GM12878 (cell line): Measurements from ENCODE around the gene THRA. TPM values are rescaled to one million over a fixed set of nuclear protein-coding genes. Genes with fewer than 3 reads are reported as not detected.

Experiments
- ATAC-seq: fragments of 200-7000 bp; cut with Tn5 transposase; 3 replicates; pipeline ENCODE4 v1.9.1; 2020; ENCODE audit warnings: mild to moderate bottlenecking, moderate library complexity
- BruUV-seq: library from RNA; stranded (reverse); fragments of 400-500 nt; replicated peaks from 2 replicates; lab custom pipeline; 2021; lab: Mats Ljungman, UMichigan
- CTCF ChIA-PET: fragments of 300-600 bp; sonication (Branson Sonifier 250); formaldehyde crosslinking; extraction: SDS; loops from one replicate; lab custom pipeline; 2021; ENCODE audit warnings: inconsistent platforms; lab: Yijun Ruan, JAX
- POLR2A ChIA-PET: fragments of 350-600 bp; formaldehyde crosslinking; extraction: SDS; loops from one replicate; lab custom pipeline; 2021; ENCODE audit warnings: inconsistent platforms; lab: Charles Lee
- RAD21 ChIA-PET: fragments of 300-600 bp; sonication (Branson Sonifier 250); formaldehyde crosslinking; loops from one replicate; lab custom pipeline; 2023; ENCODE audit warnings: antibody characterized with exemption; ENCODE audit not compliant: unreplicated experiment; lab: Charles Lee
- SMC1A ChIA-PET: fragments of 300-600 bp; sonication (Branson Sonifier 250); formaldehyde crosslinking; loops from one replicate; lab custom pipeline; 2023; ENCODE audit not compliant: unreplicated experiment, uncharacterized antibody; lab: Charles Lee
- DNase-seq: peaks from one replicate; pipeline ENCODE4 v3.0.0-alpha.2; 2011; ENCODE audit warnings: low read depth, low spot score
- FAIRE-seq: peaks from 3 replicates; lab custom pipeline; 2011; peaks lifted over from hg19 to GRCh38; lab: Jason Lieb, UNC
- H2AFZ ChIP-seq: 2 replicates; pipeline ENCODE4 v1.6.0; 2011; ENCODE audit warnings: low read depth, low read length, control low read depth; ENCODE audit not compliant: control insufficient read depth
- H3K27ac ChIP-seq: 2 replicates; pipeline ENCODE4 v1.5.1; 2011; ENCODE audit warnings: control low read depth; ENCODE audit not compliant: control insufficient read depth, insufficient read depth
- H3K27me3 ChIP-seq, 2 experiments: replicated peaks in 1 of 2; 2 replicates each; pipeline versions ENCODE4 v1.6.0 to v1.6.1; 2011; ENCODE audit warnings: low read length in 1 of 2; ENCODE audit not compliant: control insufficient read depth in 2 of 2, insufficient read depth in 2 of 2
- H3K36me3 ChIP-seq, 2 experiments: 2 replicates each; pipeline ENCODE4 v1.5.1; 2011; ENCODE audit warnings: low read length in 1 of 2; ENCODE audit not compliant: control insufficient read depth in 2 of 2, insufficient read depth in 2 of 2
- H3K4me1 ChIP-seq: 2 replicates; pipeline ENCODE4 v1.6.1; 2011; ENCODE audit warnings: mild to moderate bottlenecking, low read length, moderate library complexity, mixed read lengths; ENCODE audit not compliant: control insufficient read depth, insufficient read depth
- H3K4me2 ChIP-seq: 2 replicates; pipeline ENCODE4 v1.6.0; 2011; ENCODE audit warnings: control low read depth; ENCODE audit not compliant: control insufficient read depth, insufficient read depth
- H3K4me3 ChIP-seq: fragments of 200-600 bp; sonication (generic); 2 replicates; pipeline ENCODE4 v1.5.1; 2016
- H3K79me2 ChIP-seq: 2 replicates; pipeline ENCODE4 v1.6.0; 2011; ENCODE audit warnings: low read length; ENCODE audit not compliant: control insufficient read depth, insufficient read depth
- H3K9ac ChIP-seq: 2 replicates; pipeline ENCODE4 v1.8.0; 2011; ENCODE audit warnings: low read length, control low read depth, mixed read lengths; ENCODE audit not compliant: control insufficient read depth, insufficient read depth
- H3K9me3 ChIP-seq: replicated peaks from 3 replicates; pipeline ENCODE4 v1.5.1; 2011; ENCODE audit warnings: mild to moderate bottlenecking, low read length; ENCODE audit not compliant: control insufficient read depth, insufficient read depth
- H4K20me1 ChIP-seq: 2 replicates; pipeline ENCODE4 v1.6.0; 2011; ENCODE audit not compliant: control insufficient read depth, insufficient read depth
- BCL3 ChIP-seq: IDR thresholded peaks from 2 replicates; pipeline ENCODE4 v1.6.1; 2011; ENCODE audit warnings: borderline replicate concordance, low read depth, mild to moderate bottlenecking, moderate library complexity, low read length; ENCODE audit not compliant: insufficient read depth, poor library complexity, severe bottlenecking
- WGBS: methylation state at CpG from one replicate; pipeline ENCODE4 v1.1.6; 2016; ENCODE audit warnings: low lambda C conversion rate; ENCODE audit not compliant: insufficient replicate concordance, insufficient coverage; ENCODE audit errors: missing lambda C conversion rate; 5-methylcytosine and 5-hydroxymethylcytosine counted together
- in situ Hi-C: fragments of 300-500 bp; cut with MboI; formaldehyde crosslinking; loops from 9 replicates; pipeline ENCODE4 v1.14.3; 2018; ENCODE audit warnings: mixed read lengths
- intact Hi-C: fragments of 100-400 bp; cut with micrococcal nuclease; formaldehyde crosslinking; loops from one replicate; pipeline ENCODE4 v1.14.2; 2022; ENCODE audit not compliant: unreplicated experiment
- polyA plus RNA-seq, 11 experiments: library from polyadenylated mRNA; depleted of rRNA in 4 of 11; unstranded in 6 of 11; stranded (reverse) in 5 of 11; fragments of >200 nt; fragmentation: Nextera tagmentation in 4 of 11; fragmentation: Illumina TruSeq in 1 of 11; extraction: Ambion mirVana in 4 of 11; extraction: Trizol in 1 of 11; gene quantifications; 1 replicate in 1 of 11; 2 replicates in 10 of 11; pipeline versions ENCODE4 v1.2.1 to v1.2.3, GENCODE V29; 2011 to 2016; ENCODE audit warnings: inconsistent platforms in 2 of 11, missing spikeins in 2 of 11, low read depth in 1 of 11
- total RNA-seq, 4 experiments: library from RNA; depleted of rRNA in 3 of 4; stranded (reverse); fragments of >200 nt in 3 of 4; fragmentation: Illumina TruSeq in 1 of 4; extraction: Trizol in 1 of 4; gene quantifications; 2 replicates each; pipeline versions ENCODE4 v1.2.1 to v1.2.3, GENCODE V29; 2013 to 2021
- TF ChIP-seq, protein P1 (sequence below): fragments of 450-650 bp; IDR thresholded peaks from 2 replicates; pipeline ENCODE4 v1.6.1; 2016; ENCODE audit warnings: mild to moderate bottlenecking

Gene THRA
- total and polyA plus RNA-seq, 10 of the 15 experiments (the other 5 are each of a cell fraction or from before 2014, with no cell fraction given): 0.03 to 2.0 (median 0.64) TPM

DNA sequence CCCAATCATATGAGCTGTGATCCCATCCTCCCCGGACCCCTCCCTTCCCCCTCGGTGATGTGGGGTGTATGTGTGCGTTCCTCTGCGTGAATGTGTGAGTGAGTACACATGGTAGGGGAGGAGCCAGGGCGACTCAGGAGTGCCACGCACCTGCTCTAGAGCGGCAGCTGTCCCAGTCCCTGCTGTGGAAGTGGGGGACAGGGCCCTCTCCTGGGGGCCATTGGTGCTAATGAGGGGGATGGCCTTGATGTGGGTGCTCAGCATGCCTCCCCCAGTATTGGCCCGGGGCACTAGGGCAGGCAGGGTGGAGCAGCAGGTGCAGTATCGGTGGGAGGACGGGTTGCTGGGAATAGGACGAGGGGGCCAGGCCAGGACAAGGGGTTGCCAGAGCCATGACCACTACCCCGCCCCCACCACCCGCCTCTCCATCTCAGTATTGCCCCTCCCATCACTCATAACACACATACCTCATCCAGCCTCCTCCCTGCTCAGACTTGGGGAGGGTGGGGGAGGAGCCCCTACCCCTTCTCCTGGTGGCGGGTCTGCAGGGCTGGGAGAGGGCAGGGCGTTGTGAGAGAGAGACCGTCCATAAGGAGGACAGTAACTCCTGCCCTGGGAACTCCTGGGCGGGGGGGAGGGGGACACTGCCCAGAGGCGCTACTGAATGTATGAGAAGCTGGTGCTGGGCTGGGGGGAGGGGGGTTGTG, 29.1 kb downstream of the THRA start:
- Histone ChIP-seq H3K9ac (no peak overlapping the region), H3K9me3 (no peaks in the 10 kb centered on the region), H3K79me2 (no peaks in the 10 kb centered on the region; the same call in 1 of the 2 replicates), H2AFZ (no peak overlapping the region), H3K4me1 (peaks cover 11% of the 10 kb centered on the region), H3K27me3 (no peaks in the 10 kb centered on the region), H3K27ac (no peak overlapping the region), H4K20me1 (no peaks in the 10 kb centered on the region)
- CTCF ChIA-PET: interaction anchor here (1.1 kb wide), 1 partner anchor 17 kb away, joined by 5 read pairs; no protein-coding TSS in a partner anchor
- 76% methylated on average over 12 of the region's 18 CpGs for WGBS
- BruUV-seq: no TSS peak
- ATAC-seq: no peak
- no peak for DNase-seq
- TF ChIP-seq BCL3: peak; percentile 80
- TF ChIP-seq, protein P1, sequence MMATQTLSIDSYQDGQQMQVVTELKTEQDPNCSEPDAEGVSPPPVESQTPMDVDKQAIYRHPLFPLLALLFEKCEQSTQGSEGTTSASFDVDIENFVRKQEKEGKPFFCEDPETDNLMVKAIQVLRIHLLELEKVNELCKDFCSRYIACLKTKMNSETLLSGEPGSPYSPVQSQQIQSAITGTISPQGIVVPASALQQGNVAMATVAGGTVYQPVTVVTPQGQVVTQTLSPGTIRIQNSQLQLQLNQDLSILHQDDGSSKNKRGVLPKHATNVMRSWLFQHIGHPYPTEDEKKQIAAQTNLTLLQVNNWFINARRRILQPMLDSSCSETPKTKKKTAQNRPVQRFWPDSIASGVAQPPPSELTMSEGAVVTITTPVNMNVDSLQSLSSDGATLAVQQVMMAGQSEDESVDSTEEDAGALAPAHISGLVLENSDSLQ: no peak
- TF ChIP-seq, all 136 proteins: peak for 1
- in situ Hi-C loops (no loop called here), intact Hi-C loops (no loop called here)
- H3K4me3 ChIP-seq: no peak overlapping the region
- no peak overlapping the region for H3K4me2 ChIP-seq
- RAD21 ChIA-PET: no interaction called here
- POLR2A ChIA-PET: interaction anchor here (1.0 kb wide), 1 partner anchor 78 kb away, joined by 3 read pairs; no protein-coding TSS in a partner anchor
- peaks cover 0 to 6% of the 10 kb centered on the region in 2 experiments; a peak in 3 of 4 replicates for H3K36me3 ChIP-seq
- FAIRE-seq: no peak
- SMC1A ChIA-PET: no interaction called here
